Gastrocnemius medialis (tissue), 4 donors: ENCODE measurements around the gene ASPHD2. TPM values are rescaled to one million over a fixed set of nuclear protein-coding genes. Genes with fewer than 3 reads are reported as not detected.

ENCODE experiments used
- ATAC-seq, 2 donors: fragments of 150-250 bp; one replicate each; pipeline ENCODE4 v1.9.1; 2016
- DNase-seq, 2 donors: peaks; one replicate each; pipeline ENCODE4 v3.0.0-alpha.2; 2019
- H3K27ac ChIP-seq, 4 donors: fragments of 200-600 bp; sonication (generic); 1 replicate in 1 of 4; 2 replicates in 3 of 4; pipeline ENCODE4 v1.5.1; 2016 to 2018; ENCODE audit warnings: mild to moderate bottlenecking in 2 of 4, moderate library complexity in 1 of 4
- H3K27me3 ChIP-seq, 3 donors: fragments of 200-600 bp; sonication (generic) in 2 of 3; 1 replicate in 1 of 3; 2 replicates in 2 of 3; pipeline versions ENCODE4 v1.5.1 to v1.6.0; 2016 to 2019; ENCODE audit warnings: mild to moderate bottlenecking in 1 of 3, moderate library complexity in 1 of 3
- H3K36me3 ChIP-seq, 2 donors: fragments of 200-600 bp; sonication (generic) in 1 of 2; one replicate each; pipeline ENCODE4 v1.5.1; 2017 to 2018
- H3K4me1 ChIP-seq, 2 donors: fragments of 200-600 bp; sonication (generic) in 1 of 2; one replicate each; pipeline ENCODE4 v1.5.1; 2016 to 2017; ENCODE audit warnings: mild to moderate bottlenecking in 2 of 2
- H3K4me3 ChIP-seq, 4 donors: fragments of 200-600 bp; sonication (generic) in 3 of 4; 1 replicate in 1 of 4; 2 replicates in 3 of 4; pipeline ENCODE4 v1.5.1; 2016 to 2019; ENCODE audit warnings: mild to moderate bottlenecking in 2 of 4
- H3K9me3 ChIP-seq, 3 donors: fragments of 200-600 bp; sonication (generic) in 2 of 3; 1 replicate in 1 of 3; 2 replicates in 2 of 3; pipeline ENCODE4 v1.5.1; 2016 to 2019
- CTCF ChIP-seq, 5 experiments: fragments of 450-650 bp in 3 of 5; fragments of 200-600 bp in 2 of 5; sonication (generic) in 2 of 5; IDR thresholded peaks in 4 of 5; conservative IDR thresholded peaks in 1 of 5; 1 replicate in 4 of 5; 2 replicates in 1 of 5; pipeline ENCODE4 v1.5.1; 2016 to 2019; ENCODE audit warnings: antibody characterized with exemption in 5 of 5, mild to moderate bottlenecking in 3 of 5, moderate library complexity in 3 of 5
- POLR2A ChIP-seq, 2 donors: fragments of 450-650 bp; IDR thresholded peaks; one replicate each; pipeline ENCODE4 v1.6.1; 2017; ENCODE audit warnings: antibody characterized with exemption in 2 of 2, mild to moderate bottlenecking in 2 of 2, moderate library complexity in 2 of 2
- in situ Hi-C, 4 donors: fragments of 200-750 bp; cut with MboI; loops; one replicate each; pipeline versions ENCODE4 v1.15.0 to v1.8.0; 2017; ENCODE audit warnings: low sequenced_read_pairs in 4 of 4
- intact Hi-C: fragments of 100-400 bp; cut with DNase I; formaldehyde crosslinking; loops from one replicate; pipeline ENCODE4 v1.15.1; 2023; ENCODE audit warnings: low total_unique reads
- total RNA-seq, 4 donors: library from RNA; depleted of rRNA; stranded (reverse); fragments of >200 nt; gene quantifications; one replicate each; pipeline versions ENCODE4 v1.1.0 to v1.2.3, GENCODE V29; 2016

ASPHD2 gene
- total RNA-seq, 4 donors from 2014 or later: 0.07 to 0.10 TPM; not detected in 2

- Histone ChIP-seq H3K9me3 (no peaks in the 10 kb centered on the region), H3K27me3 (no peaks in the 10 kb centered on the region), H3K4me3 (no peak overlapping the region), H3K27ac (no peak overlapping the region), H3K36me3 (no peaks in the 10 kb centered on the region), H3K4me1 (no peaks in the 10 kb centered on the region)
- intact Hi-C loops: no loop called here
- TF ChIP-seq CTCF (IDR thresholded peaks at IDR 0.05 in 4 of 5, conservative IDR thresholded peaks at IDR 0.05 in 1 of 5): no peak
- no peak for TF ChIP-seq POLR2A (IDR thresholded peaks at IDR 0.05)
- DNase-seq (no peak), ATAC-seq (no peak)
- in situ Hi-C loops: no loop called here
Observed at GRCh38 chr22:26444777-26445176, 15.7 kb downstream of the ASPHD2 start.

- ATAC-seq: peak in 1 of 2 donors; percentile 44
- in situ Hi-C loops: no loop called here
Observed at GRCh38 chr22:26445577-26446275, 16.7 kb downstream of the ASPHD2 start.

GRCh38 chr22:26446808-26447515 is 17.9 kb downstream of the ASPHD2 start:
- ATAC-seq: no peak
- no peaks in the 10 kb centered on the region for H3K9me3 ChIP-seq
- DNase-seq: no peak

More at GRCh38 chr22:26445577-26446275, 16.7 kb downstream of the ASPHD2 start:
- intact Hi-C loops: no loop called here
- H3K27me3 ChIP-seq: no peaks in the 10 kb centered on the region
- H3K36me3 ChIP-seq: peaks cover 0 to 2% of the 10 kb centered on the region in 2 donors
- no peaks in the 10 kb centered on the region for H3K9me3 ChIP-seq
- TF ChIP-seq CTCF (IDR thresholded peaks at IDR 0.05 in 4 of 5, conservative IDR thresholded peaks at IDR 0.05 in 1 of 5): no peak
- no peak for TF ChIP-seq POLR2A (IDR thresholded peaks at IDR 0.05)
- no peaks in the 10 kb centered on the region for H3K4me1 ChIP-seq
- no peak for DNase-seq
- no peak overlapping the region for H3K27ac ChIP-seq
- H3K4me3 ChIP-seq: no peak overlapping the region

GRCh38 chr22:26447584-26448329 is 18.7 kb downstream of the ASPHD2 start:
- TF ChIP-seq CTCF (IDR thresholded peaks at IDR 0.05 in 4 of 5, conservative IDR thresholded peaks at IDR 0.05 in 1 of 5) (no peak), POLR2A (IDR thresholded peaks at IDR 0.05) (no peak)
- H3K36me3 ChIP-seq: peaks cover 0 to 18% of the 10 kb centered on the region in 2 donors
- no peak overlapping the region for H3K4me3 ChIP-seq
- in situ Hi-C loops (no loop called here), intact Hi-C loops (no loop called here)
- no peaks in the 10 kb centered on the region for H3K27me3 ChIP-seq
- H3K4me1 ChIP-seq: no peaks in the 10 kb centered on the region
- ATAC-seq (no peak), DNase-seq (no peak)
- H3K9me3 ChIP-seq: no peaks in the 10 kb centered on the region
- no peak overlapping the region for H3K27ac ChIP-seq

More at GRCh38 chr22:26446808-26447515, 17.9 kb downstream of the ASPHD2 start:
- intact Hi-C loops (no loop called here), in situ Hi-C loops (no loop called here)
- H3K36me3 ChIP-seq: peaks cover 0 to 11% of the 10 kb centered on the region in 2 donors
- no peak for TF ChIP-seq POLR2A (IDR thresholded peaks at IDR 0.05)
- no peak for TF ChIP-seq CTCF (IDR thresholded peaks at IDR 0.05 in 4 of 5, conservative IDR thresholded peaks at IDR 0.05 in 1 of 5)
- no peaks in the 10 kb centered on the region for H3K4me1 ChIP-seq
- H3K27ac ChIP-seq: no peak overlapping the region
- H3K4me3 ChIP-seq: no peak overlapping the region
- H3K27me3 ChIP-seq: no peaks in the 10 kb centered on the region
